Hippocampal formation (tissue), 2 donors: ENCODE measurements around the gene MOV10L1.

ENCODE experiments used
- DNase-seq, 2 donors: peaks; one replicate each; lab custom pipeline; 2025; lab: John Stamatoyannopoulos, UW

MOV10L1 gene

GRCh38 chr22:50089682-50090411 is at the start of gene MOV10L1:
Gene MOV10L1 (plus strand): TSS chr22:50090006. CDS start chr22:50090089, 83 bp downstream.
- DNase-seq, result no peak

GRCh38 chr22:50040717-50041116 is 49.1 kb upstream of the MOV10L1 start:
- DNase-seq, result no peak

GRCh38 chr22:50041361-50042065 is 48.3 kb upstream of the MOV10L1 start:
- DNase-seq, result no peak

- DNase-seq, result no peak
Observed at GRCh38 chr22:50044485-50045118, 45.2 kb upstream of the MOV10L1 start.

GRCh38 chr22:50045211-50046018 is 44.4 kb upstream of the MOV10L1 start:
- no peak for DNase-seq

GRCh38 chr22:50046019-50046415 is 43.8 kb upstream of the MOV10L1 start:
- DNase-seq, result no peak

- DNase-seq, result no peak
Observed at GRCh38 chr22:50046481-50047245, 43.1 kb upstream of the MOV10L1 start.

- no peak for DNase-seq
Observed at GRCh38 chr22:50047346-50047745, 42.5 kb upstream of the MOV10L1 start.

GRCh38 chr22:50048061-50048765 is 41.6 kb upstream of the MOV10L1 start:
- DNase-seq, result no peak

GRCh38 chr22:50048836-50049235 is 41.0 kb upstream of the MOV10L1 start:
- no peak for DNase-seq

- no peak for DNase-seq
Observed at GRCh38 chr22:50049299-50050195, 40.3 kb upstream of the MOV10L1 start.

- no peak for DNase-seq
Observed at GRCh38 chr22:50051930-50052329, 37.9 kb upstream of the MOV10L1 start.

GRCh38 chr22:50053861-50054260 is 35.9 kb upstream of the MOV10L1 start:
- DNase-seq, result no peak

- no peak for DNase-seq
Observed at GRCh38 chr22:50056214-50056972, 33.4 kb upstream of the MOV10L1 start.

- no peak for DNase-seq
Observed at GRCh38 chr22:50057278-50058060, 32.3 kb upstream of the MOV10L1 start.

- no peak for DNase-seq
Observed at GRCh38 chr22:50058061-50058905, 31.5 kb upstream of the MOV10L1 start, which contains the start of gene TTLL8. Gene TTLL8 (minus strand): TSS chr22:50058298.
